GM19468 (cell line): ENCODE results near the gene DLK2.
"Not testable (repeated sequence)": the region's sequence is repeated elsewhere in the genome, so short reads cannot be mapped to it uniquely, and the experiment has no call there.

Source experiments
- ATAC-seq: cut with Tn5 transposase; IDR thresholded peaks from one replicate; pipeline ENCODE4 v1.9.1; 2021; ENCODE audit warnings: mild to moderate bottlenecking, moderate library complexity, moderate number of reproducible peaks; ENCODE audit not compliant: unreplicated experiment; ENCODE audit errors: extremely low read depth

Gene DLK2, protein sequence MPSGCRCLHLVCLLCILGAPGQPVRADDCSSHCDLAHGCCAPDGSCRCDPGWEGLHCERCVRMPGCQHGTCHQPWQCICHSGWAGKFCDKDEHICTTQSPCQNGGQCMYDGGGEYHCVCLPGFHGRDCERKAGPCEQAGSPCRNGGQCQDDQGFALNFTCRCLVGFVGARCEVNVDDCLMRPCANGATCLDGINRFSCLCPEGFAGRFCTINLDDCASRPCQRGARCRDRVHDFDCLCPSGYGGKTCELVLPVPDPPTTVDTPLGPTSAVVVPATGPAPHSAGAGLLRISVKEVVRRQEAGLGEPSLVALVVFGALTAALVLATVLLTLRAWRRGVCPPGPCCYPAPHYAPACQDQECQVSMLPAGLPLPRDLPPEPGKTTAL

DNA sequence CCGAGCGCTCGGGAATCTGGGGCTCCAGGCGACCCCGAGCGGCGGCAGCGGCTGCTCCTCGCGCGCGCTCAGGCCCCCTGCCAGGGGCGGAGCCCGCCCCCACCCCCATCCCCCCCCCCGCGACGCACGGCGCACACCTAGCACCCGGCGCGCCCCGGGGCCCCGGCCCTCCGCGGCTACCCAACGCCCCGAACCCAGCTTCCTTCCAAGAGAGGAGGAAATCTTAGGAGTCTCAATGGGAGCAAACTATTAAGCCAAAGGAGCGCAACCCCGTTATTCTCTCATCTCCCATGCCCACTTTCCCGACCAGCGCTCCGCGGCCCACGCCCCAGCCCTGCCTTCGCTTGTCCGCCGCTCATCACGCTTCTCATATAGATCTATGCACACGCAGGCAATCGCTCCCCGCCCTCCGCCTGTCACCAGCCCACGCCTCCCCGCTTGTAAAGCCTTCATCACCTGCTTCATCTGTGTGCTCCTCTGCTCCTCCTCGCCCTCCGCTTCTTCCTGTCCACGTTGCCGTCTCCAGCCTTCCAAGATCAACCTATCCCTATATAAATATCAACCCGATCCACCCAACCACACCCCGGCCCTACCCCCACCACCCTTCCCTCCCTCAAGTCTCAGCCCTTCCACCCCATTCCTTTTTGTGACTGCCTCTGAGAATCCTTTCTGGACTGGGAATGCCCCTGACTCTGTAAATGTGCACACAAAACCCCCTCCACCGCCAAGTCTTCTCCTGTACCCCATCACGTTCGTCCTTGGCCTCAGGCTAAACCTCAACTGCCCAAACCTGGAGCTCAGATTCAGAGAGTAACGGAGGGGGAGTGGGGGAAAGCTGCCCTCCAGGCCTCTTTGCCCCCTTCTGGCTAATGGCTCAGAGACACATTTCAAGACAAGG is at the start of gene DLK2:
Gene DLK2, minus strand, starts transcription at position 18 of the 898 bp plus-strand sequence. CDS start 723 bp downstream, outside the sequence.
- ATAC-seq: no peak

DNA sequence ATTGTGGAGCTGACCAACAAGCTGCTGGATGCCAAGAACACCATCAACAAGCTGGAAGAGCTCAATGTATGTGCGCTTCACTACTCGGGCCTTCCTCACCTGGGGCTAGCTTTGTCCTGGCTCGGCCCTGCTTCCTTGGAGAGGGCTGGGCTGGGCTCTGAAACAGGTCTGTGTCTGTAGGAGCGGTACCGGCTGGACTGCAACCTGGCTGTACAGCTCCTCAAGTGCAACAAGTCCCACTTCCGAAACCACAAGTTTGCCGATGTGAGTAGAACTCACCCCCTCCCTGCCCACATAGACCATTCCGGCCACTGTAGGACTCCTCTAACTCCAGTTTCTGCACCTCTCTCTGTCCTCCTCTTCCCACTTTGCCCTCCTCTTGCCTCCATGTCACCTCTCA is 48.1 kb upstream of the DLK2 start:
- ATAC-seq: no peak

DNA sequence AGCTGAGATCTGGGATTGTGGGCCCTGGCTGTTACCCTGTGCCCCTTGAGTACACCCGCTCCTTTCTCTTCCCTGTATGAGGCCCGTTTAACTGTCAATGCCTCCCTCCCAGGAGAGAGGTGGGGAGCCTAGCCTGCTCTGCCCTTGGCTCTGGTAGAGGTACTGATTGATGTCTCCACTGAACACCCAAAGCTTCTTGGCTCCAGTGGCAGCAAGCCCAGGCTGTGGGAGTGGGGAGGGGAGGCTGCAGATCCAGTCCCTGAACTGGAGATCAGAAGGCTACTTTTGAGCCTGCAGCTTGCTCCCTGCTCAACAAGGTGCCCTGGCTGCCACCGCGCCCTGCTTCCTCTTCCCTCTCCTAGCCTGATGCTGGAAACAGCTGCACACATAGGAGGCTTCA is 47.3 kb upstream of the DLK2 start:
- no peak for ATAC-seq

DNA sequence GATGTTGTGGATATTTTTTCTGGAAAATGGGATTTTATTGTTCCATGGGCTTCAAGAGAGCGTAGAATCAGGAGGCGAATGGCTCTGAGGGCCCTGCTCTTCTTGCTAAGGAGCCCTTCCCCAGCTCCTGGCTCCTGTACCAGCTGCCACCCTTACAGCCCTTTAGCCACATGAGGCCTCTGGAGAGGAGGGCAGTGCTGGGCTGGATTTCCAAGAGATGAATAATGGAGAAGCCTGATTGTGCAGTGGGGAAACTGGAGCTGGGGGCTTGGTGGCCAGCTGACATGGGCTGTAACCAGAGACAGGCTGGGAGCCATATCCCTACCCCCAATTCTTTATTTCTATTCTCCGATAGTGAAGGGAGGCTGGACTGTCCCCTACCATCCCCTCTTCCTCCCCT is 45.6 kb upstream of the DLK2 start:
- no peak for ATAC-seq

DNA sequence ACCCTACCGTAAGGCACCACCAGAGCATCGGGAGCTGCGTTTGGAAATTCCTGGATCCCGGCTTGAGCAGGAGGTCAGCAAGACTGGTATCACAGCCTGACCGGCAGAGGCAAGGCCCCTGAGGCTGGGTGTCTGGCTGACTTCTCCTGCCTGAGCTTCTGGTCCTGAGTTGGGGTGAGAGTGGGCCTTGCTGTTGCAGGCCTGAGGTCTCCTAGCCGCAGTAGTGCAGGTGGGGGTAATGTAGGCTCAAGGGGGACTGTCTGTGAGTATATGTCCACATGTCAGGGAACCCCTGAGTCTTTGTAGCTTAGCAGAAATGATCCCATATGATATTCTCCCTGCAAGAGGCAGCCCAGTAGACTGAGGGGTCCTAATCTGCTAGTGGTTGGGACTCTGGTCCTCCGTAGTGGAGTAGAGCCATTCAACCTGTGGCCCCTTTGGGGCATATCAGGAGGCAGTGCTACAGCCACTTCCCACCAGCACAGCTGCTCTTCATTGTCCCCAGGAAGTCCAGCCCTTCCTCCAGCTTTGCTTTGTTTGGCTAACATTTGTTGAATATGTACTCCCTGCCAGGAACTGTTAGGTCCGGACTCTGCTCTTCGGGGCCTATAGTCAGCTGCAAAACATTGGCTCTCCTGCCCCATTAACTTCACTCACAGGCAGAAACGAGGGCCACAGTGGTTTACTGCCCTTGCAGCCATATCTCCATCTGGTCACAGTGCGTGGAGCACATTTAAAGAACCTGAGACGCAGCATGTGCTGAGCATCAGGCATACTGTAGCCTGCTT is 43.9 kb upstream of the DLK2 start:
- no peak for ATAC-seq

DNA sequence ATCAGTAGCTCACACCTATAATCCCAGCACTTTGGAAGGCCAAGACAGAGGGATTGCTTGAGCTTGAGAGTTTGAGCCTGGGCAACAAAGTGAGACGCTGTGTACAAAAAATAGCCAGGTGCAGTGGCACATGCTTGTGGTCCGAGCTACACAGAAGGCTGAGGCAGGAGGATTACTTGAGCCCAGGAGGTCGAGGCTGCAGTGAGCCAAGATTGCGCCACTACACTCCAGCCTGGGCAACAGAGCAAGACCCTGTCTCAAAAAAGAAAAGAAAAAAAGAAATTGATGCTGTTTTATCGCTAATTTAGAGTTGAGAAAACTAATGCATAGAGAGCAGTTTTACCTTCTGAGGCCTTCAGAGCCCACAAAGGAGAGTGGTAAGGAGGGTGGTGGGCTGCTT is 42.9 kb upstream of the DLK2 start:
- not testable (repeated sequence) for ATAC-seq

DNA sequence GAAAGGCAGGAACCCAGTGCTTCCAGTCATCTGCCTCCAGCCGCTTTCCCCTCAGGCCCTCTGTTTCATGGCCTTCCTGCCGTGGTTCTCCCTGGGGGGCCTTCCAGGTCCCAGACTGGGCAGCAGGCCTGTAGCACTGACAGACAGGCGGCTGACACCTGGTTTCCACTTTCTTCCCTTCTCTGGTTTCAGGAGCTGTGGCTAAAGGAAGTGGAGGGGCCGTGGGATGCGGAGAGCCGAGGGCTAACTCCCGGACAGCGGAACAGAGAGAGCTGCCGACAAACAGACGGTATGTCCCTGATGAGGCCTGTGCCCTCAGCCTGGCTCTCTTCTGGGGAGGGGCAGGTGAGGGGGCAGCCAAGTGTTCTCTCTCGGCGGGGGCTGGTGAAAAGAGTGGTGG is 42.3 kb upstream of the DLK2 start:
- ATAC-seq: no peak

DNA sequence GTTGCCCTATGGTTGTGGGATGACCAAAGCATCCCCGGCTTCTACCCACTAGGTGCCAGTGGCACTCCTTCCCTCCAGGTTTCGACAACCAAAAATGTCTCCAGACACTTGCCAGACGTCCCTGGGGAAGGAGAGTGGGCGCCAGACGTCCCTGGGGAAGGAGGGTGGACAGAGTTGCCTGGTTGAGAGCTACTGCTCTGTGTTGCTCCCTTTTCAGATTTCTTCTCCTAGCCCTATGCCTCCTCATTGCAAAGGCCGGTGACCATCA is 41.7 kb upstream of the DLK2 start:
- ATAC-seq: no peak

DNA sequence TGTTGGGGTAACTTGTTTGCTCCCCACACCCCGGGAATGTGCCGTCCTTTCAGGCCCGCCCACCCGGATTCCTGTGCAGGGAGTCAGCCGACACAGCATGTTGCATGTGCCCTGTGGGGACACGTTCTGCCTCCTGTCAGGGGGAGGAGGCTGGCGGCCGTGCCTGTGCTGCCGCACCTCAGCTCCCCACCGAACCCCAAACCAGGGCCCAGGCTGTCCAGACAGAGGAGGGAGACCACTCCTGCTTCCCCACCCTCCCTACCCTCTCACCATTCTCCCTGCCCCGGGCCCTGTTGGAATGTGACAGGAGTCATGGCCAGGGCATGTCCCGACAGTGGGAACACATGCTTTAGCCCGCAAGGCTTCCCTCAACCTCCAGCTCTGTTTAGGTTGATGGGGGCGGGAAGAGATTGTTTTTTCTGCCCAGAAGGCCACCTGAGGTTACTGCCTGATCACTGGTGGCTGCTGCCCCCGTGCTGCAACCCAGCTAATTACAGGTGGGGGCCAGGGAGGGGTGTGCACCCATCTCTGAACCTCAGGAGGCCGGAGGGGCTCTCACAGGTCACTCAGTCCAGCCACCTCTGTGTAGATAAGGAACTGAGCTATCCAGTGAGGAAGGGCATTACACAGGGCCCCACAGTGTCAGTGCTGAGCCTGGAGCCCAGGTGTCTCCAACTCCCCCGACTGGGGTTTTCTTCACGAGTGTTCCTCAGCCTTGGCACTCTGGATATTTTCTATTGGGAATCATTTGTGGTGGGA is 41.2 kb upstream of the DLK2 start:
- no peak for ATAC-seq

DNA sequence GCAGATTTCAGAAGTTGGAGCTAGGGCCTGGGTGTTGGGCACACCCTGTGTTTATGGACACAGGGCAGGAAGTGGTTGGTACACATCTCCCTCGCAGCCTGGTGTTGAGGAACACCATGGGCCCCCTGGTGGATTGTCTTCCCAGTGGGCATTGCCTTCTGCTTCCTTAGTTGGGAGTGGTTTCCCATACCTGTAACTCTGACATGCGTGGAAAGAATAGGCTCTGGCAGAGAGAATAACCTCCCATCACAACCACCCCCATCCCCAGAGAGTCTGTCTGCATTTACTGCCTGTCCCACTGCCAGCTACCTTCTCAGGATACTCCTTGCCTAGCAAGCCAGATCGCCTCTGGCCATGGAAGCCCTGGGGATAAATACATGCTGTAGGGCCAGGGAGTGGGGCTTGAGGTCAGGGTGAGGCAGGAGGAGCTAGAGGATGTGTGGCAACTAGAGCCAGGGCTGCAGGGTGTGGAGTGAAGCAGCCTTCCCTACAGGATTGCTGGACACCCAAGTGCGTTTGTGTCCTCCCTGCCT is 40.1 kb upstream of the DLK2 start:
- ATAC-seq: no peak

DNA sequence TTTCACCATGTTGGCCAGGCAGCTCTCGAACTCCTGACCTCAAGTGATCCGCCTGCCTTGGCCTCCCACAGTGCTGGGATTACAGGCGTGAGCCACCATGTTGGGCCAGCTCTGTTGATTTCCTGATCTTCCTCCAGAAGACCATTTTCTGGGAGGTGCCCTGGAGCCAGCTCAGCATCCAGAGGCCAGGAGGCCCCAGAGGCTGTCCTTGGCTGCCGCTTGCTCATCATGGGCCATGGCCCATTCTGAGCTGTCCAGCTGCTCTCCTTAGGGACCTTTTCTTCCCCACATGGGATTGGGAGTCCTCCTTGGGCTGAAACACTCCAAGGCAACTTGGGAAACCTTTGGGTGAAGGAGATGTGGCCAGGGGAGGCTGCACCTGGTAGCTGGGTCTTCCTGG is 39.4 kb upstream of the DLK2 start:
- ATAC-seq: no peak

DNA sequence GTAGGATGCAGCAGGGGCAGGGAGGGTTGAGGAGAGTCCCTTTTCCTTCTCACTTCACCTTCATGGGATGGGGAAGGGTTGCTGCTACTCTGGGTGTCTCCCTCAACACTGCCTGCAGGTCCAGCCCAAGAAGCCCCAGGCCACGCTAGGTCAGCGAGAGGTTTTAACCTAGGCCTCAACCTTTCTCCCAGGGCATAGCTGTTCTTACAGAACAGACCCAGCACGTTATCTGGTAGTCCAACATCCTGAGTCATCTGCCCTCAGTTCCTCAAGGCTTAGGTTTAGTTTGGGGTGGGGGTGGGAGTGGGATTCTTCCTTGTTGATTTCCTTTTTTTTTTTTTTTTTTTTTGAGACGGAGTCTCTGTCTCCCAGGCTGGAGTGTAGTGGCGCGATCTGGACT is 39.0 kb upstream of the DLK2 start:
- ATAC-seq: no peak

DNA sequence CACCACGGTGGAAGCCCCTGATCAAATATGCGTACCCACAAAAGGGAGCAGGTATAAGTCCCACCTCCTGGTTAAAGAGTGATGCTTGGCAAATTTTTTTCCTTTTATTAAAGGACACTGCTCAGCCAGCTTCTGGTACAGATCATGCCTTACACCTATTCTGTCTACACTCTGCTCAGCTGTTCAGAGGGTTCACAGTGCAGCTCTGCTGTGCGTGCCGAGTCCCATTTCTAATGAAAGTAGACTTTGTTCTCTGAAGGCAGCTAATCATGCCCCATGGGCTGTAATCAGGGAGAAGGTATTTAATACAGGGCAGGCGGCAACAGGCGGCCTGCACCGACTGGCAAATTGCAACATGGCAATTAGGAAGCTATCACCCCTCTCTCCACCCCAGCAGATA is 38.5 kb upstream of the DLK2 start:
- no peak for ATAC-seq

DNA sequence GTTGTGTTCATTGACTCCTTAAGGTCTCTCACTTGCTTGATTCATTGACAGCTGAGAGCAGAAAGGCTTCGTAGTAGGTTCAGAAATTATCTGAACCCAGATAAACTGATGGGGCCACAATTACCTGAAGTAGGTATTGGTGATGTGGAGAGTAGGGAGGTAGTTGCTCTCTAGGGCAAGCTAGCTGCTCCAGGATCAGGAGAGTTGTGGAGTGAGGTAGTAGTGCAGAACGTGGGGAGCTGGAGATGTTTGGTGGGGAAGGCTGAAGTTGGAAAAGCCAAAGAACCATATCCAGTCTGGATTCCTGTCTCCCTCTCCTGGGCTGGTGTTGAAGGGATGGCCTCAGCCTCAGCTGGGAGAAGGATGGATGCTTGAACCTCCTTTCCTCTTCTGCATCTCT is 37.9 kb upstream of the DLK2 start:
- ATAC-seq: no peak

DNA sequence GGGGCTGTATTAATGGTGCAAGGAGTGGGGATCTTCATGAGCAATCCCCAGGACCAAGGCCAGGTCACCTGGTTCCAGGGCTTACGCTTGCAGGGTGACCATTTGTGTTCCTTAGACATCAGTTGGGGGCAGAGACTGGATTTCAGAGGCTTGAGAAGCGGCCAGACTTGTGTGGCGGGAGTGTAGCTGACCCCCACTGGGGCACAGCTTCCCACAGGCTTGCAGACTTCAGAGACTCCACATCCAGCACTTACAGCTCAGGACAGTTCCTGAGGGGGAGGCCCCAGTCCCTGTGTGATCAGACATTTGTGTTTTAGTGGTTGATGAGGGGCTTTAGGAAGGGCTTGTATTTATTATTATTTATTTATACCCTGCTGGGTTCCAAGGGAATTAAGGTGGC is 37.3 kb upstream of the DLK2 start:
- ATAC-seq: no peak

DNA sequence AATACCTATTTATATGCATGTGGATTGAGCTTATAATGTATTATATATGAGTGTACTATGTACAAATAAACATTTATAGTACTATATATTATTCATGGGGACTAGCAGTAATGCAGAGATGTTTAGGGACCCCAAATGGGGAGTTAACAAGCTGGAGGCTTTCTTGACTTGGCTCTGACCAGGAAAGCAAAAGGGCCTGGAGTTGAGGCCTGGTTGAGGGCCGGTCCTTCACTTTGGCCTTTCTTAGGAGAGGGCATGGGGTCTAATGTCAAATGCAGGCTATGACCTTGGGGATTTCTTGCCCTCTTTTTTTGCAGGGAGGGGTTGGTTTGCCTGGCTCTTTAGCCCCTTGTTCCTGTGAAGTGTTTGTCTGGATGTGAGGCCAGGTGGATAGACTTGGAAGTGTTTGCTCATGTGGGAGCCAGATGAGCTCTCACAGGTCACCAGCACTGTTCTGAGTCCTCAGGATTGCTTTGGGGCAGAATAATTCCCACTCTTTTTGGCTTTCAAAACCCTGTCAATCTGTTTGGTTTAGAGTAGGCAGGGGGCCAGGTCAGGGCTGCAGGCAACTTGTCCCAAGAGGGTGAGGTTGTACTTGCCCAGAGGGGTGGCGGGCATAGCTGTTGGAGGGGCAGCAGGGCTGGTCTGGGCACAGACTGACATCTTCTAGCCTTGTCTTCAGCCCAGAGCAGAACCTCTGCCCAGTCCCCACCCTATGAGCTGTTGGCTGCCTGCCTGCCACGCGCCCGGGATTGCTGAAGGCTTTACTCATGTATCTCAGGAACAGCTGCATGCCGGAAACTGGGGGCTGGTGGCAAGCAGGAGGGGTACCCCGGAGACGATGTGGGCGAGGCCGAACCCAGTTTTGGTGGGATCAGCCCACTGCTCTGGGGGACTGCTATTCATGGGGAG is 36.7 kb upstream of the DLK2 start:
- no peak for ATAC-seq

DNA sequence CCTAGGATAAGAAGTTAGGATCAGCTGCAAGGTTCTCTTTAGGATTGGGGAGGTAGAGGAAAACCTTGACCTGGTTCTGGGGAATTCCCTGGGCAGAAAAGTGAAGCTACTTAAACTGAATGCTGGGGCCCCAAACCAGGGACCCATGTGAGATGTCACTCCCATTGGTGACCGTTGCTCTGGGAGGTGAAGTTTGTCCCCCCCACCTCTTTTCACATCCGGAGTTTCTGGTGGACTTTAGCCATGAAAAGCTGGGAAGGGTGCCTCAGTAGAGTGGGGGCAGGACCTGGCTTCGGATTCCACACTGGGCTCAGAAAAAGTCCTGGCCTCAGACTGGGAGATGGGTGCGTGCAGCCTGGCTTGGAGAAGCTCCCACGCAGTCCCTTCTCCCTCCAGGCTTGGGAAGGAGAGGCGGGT is 35.2 kb upstream of the DLK2 start:
- no peak for ATAC-seq

DNA sequence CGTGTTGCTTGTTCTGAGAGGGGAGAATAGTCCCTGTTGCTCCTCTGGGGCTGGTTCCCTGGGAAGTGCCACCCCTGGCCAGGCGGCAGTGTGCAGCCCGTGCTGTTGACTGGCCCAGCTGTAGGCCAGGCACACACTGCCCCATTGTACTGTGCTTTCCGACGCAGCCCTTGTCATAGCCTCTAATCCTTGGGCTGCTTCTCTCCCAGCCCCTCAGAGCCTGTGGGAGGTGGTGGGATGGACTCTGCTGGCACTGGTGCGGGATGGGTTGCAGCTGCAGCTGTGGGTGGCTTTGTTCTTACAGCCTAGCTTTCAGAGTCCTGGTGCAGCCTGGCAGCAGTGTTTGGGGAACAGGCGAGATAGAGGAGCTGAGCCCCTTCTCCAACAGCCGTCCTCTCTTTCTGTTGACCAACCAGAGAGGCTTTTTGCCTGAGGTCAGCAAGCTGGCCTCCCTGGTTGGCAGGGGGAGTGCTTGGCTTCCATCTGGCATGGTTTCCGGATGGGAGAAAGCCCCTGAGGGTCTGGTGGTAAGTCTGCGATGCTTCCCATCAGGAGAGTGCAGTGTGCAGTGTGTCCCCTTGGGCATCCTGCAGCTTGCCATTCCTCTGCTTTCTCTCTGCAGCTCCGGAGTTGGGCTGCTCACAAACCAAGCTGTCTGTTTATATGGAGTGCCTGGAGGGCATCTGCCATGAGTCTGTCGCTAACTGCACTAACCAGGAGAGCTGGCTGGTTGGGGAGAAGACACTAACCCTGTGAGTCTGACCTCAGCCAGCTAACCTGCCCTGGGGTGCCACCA is 34.1 kb upstream of the DLK2 start:
- ATAC-seq: no peak
